C1 segment of cervical spinal cord (tissue), 14 donors: ENCODE measurements around the gene MYO1E.
"Not testable (repeated sequence)": the region's sequence is repeated elsewhere in the genome, so short reads cannot be mapped to it uniquely, and the experiment has no call there.

Source experiments
- DNase-seq, 14 donors: peaks; one replicate each; lab custom pipeline; 2025; lab: John Stamatoyannopoulos, UW

MYO1E gene

GRCh38 chr15:59352189-59352588 lies 20.5 kb downstream of the MYO1E start:
- DNase-seq = no peak

DNA sequence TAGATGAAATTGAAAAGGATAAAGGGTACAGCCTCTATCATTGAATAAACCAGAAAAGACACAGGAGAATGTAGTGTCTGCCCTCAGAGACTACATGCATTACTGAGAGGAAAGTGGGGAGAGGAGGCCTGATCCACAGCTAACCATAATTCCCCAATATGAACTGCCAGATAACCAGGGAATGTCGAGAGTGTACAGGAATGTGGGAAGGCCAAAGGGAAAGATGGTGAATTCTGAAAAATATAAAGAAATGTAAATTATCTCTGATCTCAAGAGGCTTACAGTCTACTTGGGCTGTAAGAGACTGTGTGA lies 22.3 kb downstream of the MYO1E start:
- DNase-seq = no peak

DNA sequence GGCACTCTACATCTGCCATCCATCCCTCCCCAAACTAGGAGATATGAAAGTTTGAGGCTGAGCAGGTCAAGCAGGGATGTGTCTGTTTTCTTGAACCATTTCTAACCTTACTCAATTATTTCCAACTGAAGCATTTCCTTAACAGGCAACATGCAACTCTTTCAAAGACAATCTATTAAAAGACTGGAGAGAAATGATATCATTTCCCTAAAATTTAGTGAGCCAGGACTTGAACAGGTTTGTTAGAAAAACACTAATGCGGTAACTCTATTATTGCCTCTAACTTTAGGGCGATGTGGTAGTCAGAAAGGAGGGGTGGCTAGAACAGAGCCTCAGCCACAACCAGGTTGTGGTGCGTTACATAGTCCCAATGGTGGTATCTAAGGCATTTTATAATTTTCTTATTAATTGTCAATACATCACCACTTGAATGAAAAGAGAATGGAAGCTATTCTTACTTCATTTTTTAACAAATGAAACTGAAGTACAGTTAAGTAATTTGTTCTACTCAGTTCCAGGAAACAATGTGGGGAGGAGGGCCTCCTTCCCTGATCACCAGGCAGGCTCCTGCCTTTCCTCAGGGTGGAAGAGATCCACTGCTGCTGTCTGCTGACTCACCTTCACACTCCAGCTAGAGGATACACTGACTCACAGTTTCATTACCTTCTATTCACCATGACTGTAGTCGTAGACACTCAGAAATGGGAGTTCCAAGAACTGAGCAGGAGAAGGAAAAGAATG lies 22.8 kb downstream of the MYO1E start:
- DNase-seq = peak in 1 of 14 donors; percentile 42

DNA sequence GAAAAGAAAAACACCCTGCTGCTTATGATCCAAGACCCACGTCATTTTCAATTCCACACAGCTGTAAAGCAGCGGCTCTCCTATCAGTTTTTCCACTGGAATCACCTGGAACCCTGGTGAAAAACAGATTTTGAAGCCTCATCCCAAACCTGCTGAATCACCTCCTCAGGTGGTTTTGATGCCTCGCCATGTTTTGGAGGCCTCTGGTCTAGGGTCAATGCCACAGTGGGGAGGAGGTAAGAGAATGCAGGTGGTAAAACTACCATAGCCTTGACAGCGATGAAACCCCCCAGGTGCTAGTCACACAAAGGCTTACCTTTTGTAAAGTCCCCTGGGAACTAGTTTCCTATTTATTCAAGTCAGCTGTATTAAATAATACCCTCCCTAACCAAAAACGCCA lies 24.8 kb downstream of the MYO1E start:
- no peak for DNase-seq

DNA sequence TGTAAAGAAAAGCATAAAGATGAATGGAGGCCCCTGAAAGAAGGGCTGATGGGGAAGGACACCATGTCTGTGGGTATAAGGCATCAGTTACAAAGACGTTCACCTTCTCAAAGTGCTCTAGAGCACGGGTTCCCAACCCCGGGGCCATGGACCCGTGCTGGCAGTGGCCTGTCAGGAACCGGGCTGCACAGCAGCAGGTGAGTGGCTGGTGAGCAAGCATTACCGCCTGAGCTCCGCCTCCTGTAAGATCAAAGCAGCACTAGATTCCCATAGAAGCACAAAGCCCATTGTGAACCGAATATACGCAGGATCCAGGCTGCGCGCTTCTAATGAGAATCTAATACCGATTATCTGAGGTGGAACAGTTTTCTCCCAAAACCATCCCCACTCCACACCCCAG lies 25.7 kb downstream of the MYO1E start:
- no peak for DNase-seq

GRCh38 chr15:59345326-59345725 lies 27.3 kb downstream of the MYO1E start:
- DNase-seq = no peak

GRCh38 chr15:59344311-59344710 lies 28.4 kb downstream of the MYO1E start:
- no peak for DNase-seq

GRCh38 chr15:59340325-59340724 lies 32.3 kb downstream of the MYO1E start:
- no peak for DNase-seq

DNA sequence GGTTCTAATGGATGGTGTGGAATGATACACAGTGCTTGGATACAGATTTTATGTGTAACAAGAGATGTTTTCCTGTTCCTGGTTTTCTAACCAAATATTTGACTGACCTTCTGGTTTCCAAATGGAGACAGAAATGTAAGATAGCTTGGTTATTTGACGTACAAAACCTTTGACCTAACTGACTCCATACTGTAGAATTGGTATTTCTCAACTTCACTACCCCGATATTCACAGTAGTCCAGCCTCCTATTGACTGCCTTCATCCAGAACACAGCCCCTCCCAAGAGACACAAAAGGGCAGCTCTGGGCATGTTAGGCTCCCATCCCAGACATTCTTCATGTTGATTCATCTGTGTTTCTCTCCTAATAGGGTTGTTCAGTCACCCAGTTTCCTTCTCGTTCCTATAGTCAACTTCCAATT lies 33.4 kb downstream of the MYO1E start:
- DNase-seq = no peak

DNA sequence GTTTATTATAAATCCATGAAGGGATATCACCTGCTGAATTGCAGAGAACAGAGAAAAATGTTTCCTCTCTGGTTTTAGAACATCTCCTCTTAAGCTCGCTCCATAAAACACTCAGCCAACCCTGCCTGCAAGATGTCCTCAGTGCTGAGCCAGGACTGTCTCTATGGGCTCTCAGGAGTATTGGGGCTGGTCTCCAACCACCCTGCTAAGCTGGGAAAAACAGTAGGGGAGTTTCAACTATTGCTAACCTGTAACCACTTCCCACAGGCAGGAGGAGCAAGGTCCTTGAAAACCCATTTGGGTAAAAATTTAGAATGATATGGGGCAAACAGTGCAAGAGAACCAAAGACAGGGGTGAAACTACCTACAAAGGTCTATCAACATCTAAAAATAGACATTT lies 34.3 kb downstream of the MYO1E start:
- DNase-seq = no peak

GRCh38 chr15:59336725-59337124 lies 35.9 kb downstream of the MYO1E start:
- not testable (repeated sequence) for DNase-seq

GRCh38 chr15:59335207-59335786 lies 37.4 kb downstream of the MYO1E start:
- DNase-seq = no peak

GRCh38 chr15:59334076-59334415 lies 38.6 kb downstream of the MYO1E start:
- DNase-seq = no peak

DNA sequence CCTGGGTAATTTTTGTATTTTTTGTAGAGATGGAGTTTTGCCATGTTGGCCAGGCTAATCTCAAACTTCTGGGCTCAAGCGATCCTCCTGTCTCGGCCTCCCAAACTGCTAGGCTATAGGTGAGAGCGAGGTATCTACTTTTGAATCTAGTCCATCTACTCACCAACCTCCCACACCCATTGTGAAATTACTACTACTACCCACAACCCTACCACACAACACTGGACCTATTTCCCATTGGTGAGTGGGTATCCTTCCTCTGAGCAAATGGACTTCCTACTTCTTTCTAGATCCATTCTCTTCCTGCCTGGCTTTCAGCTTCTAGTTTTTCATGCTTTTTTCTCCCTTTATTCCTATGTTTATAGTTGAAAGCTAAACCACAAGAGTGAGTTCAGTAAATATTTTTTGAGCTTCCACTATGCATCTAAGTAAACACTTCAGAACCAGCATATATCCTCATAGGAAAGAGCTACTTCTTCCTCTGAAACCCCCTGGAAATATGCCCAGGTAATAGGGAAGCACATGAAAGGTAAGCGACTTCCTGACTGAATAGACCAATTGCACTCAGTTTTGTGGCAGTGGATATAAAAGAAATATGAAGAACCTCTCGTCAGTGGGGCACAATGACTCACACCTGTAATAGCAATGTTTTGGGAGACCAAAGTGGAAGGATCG lies 39.1 kb downstream of the MYO1E start:
- DNase-seq = no peak

- DNase-seq = no peak
These were observed 40.7 kb downstream of the MYO1E start for GRCh38 chr15:59332009-59332408.

- DNase-seq = no peak
These were observed 42.0 kb downstream of the MYO1E start for GRCh38 chr15:59330649-59331048.

DNA sequence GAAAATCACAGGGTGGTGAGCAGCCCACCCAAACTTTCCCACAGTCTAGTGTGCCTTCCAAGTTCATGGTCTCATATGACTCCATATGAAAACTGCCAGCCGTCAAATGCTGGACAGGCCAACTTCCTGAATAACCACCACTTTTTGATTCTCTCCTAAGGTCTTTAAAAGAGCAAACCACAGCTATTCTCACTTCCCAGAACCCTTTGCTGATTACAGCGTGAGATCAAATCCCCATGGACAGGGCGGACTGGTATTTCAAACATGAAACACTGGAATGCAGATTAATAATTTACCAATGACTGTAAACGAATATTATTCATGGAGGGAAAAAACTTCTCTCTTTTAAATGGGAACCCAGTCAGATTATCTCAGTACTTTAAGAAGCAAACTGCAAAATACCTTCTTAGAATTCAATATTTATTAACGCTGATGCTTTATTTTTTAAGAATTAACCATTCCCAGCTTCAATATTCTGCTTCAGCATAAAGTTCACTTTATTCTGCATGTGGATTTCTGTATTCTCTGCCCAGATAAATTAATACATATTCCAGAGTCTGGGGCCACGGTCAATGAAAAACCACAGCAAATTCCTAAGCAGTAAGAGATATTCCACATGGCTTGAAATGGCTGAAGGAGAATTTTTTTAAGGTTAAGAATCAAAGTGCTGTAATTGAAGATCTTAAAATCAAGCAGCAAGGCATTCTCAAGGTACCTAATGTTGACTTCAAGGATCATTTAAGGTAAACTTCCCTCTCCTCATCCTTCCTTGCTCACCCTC lies 42.9 kb downstream of the MYO1E start:
- no peak for DNase-seq

GRCh38 chr15:59329091-59329490 lies 43.6 kb downstream of the MYO1E start:
- DNase-seq = no peak

GRCh38 chr15:59327942-59328341 lies 44.7 kb downstream of the MYO1E start:
- DNase-seq = no peak

- DNase-seq = no peak
These were observed 45.8 kb downstream of the MYO1E start for GRCh38 chr15:59326856-59327255.

DNA sequence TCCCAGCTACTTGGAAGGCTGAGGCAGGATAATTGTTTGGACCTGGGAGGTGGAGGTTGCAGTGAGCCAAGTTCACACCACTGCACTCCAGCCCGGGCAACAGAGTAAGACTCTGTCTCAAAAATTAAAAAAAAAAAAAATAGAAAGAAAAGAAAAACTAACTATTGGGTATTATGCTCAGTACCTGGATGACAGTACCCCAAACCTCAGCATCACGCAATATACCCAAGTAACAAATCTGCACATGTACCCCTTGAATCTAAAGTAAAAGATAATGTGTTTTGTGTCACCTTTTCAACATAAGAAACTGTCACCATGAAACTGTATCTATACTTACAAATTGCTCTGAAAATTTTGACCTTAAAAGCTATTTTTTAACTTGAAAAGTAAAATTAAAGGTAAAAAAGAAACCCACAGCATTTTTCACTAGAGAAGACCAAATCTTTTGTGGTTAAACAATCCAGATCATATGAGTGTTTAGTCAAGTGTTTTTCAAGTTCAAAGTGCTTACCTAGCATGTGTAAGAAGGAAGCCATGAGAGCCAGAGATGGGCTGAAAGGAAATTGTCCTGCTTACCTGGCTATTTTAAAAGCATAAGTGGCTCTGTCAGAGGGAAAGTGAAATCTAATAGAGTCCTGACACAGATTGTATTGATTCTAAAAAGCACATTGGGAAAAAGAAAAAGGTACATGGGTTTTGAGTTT lies 50.5 kb downstream of the MYO1E start:
- no peak for DNase-seq
